Activated T-cell treated with anti-CD3 and anti-CD28 coated beads, Interleukin-2, amount 50 U/mL, for 4 hours (primary cell): ENCODE data around the gene CEACAM6. TPM values are rescaled to one million over a fixed set of nuclear protein-coding genes. Genes with fewer than 3 reads are reported as not detected.

Experiments
- ATAC-seq, 2 donors: fragments of 200-7000 bp; cut with Tn5 transposase; one replicate each; pipeline ENCODE4 v1.10.0; 2021
- DNase-seq: peaks from one replicate; pipeline ENCODE4 v3.0.0-alpha.2; 2020
- H3K27me3 Mint-ChIP-seq: one replicate; pipeline ENCODE4 v1.8.0; 2021; ENCODE audit warnings: low read depth, mixed read lengths
- H3K36me3 Mint-ChIP-seq: one replicate; pipeline ENCODE4 v1.8.0; 2022; ENCODE audit warnings: mixed read lengths; ENCODE audit not compliant: insufficient read depth
- H3K4me1 Mint-ChIP-seq: one replicate; pipeline ENCODE4 v1.8.0; 2021; ENCODE audit warnings: low read depth, mixed read lengths
- H3K4me3 Mint-ChIP-seq: one replicate; pipeline ENCODE4 v1.8.0; 2021; ENCODE audit warnings: mild to moderate bottlenecking, moderate library complexity, mixed read lengths
- H3K9me3 Mint-ChIP-seq: one replicate; pipeline ENCODE4 v1.8.0; 2021; ENCODE audit warnings: mixed read lengths
- total RNA-seq, 3 donors: library from RNA; stranded (reverse); gene quantifications; one replicate each; pipeline ENCODE4 v1.2.1, GENCODE V29; 2021

The CEACAM6 gene
- total RNA-seq, 3 donors from 2014 or later = 0.23 to 0.27 (median 0.26) TPM

DNA sequence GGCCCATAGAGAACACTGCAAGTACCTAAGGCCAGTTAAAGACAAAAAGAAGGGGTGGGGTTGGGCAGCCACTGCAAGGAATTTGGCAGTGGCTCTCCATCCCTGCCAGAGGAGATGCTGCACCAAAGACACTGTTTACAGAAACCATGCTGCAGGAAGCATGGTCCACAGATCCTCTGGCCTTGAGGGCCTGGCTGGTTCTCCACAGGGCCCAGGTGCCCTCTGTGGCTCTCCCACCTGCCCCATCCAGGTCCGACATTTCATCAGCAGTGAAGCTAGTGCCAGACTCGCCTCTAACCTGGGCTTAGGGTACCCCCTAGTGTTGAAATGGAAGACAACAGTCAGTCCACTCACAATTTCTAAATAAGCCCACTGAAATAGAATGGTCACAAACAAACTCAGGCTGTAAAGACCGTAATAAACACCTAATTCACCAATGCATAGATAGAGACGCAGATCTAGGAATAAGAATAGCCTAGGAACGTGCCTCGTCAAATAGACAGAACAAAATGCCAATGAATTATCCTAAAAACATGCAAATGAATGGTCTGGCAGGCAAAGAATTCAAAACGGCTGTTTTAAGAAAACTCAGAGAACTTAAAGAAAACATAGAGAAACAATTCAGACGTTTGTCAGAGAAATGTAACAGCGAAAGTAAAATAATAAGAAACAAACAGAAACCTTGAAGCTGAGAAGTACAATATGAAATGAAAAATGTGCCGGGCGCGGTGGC lies 65.8 kb downstream of the CEACAM6 start:
- Mint-ChIP-seq H3K4me1 (no peaks in the 10 kb centered on the region), H3K36me3 (no peaks in the 10 kb centered on the region), H3K9me3 (no peaks in the 10 kb centered on the region), H3K4me3 (no peak overlapping the region), H3K27me3 (peaks cover 12% of the 10 kb centered on the region)
- peak; percentile 75 to 82 for ATAC-seq
- DNase-seq = peak; percentile 30

Other genes with a start within 250 kb of the CEACAM6 start
- 10 to 100 TPM in 2 of 3 donors, 1 to 10 TPM in 1; 6.1 to 12.9 (median 11.0) TPM for gene CEACAM21, start 179.4 kb upstream of the CEACAM6 start, total RNA-seq
- not detected for gene CEACAM4, start 128.5 kb upstream of the CEACAM6 start, total RNA-seq
- under 1 TPM in 1 of 3 donors, not detected in 2; 0.25 TPM for gene CEACAM7, start 67.3 kb upstream of the CEACAM6 start, total RNA-seq
- gene CEACAM5, start 46.9 kb upstream of the CEACAM6 start, total RNA-seq = under 1 TPM; 0.30 to 0.46 (median 0.37) TPM
- not detected for gene CEACAM3, start 41.1 kb downstream of the CEACAM6 start, total RNA-seq
- gene LYPD4, start 89.2 kb downstream of the CEACAM6 start, total RNA-seq = not detected
- not detected for gene DMRTC2, start 89.5 kb downstream of the CEACAM6 start, total RNA-seq
- gene RPS19, start 104.7 kb downstream of the CEACAM6 start, total RNA-seq = 1,000 to 10,000 TPM; 3,437 to 3,718 (median 3,468) TPM
- gene CD79A, start 121.7 kb downstream of the CEACAM6 start, total RNA-seq = 1 to 10 TPM; 2.2 to 7.8 (median 2.7) TPM
- 100 to 1,000 TPM; 286 to 314 (median 301) TPM for gene ARHGEF1, start 127.7 kb downstream of the CEACAM6 start, total RNA-seq
- 1 to 10 TPM in 2 of 3 donors, under 1 TPM in 1; 0.83 to 2.0 (median 1.5) TPM for gene ERFL, start 172.9 kb downstream of the CEACAM6 start, total RNA-seq
- 10 to 100 TPM; 63.1 to 82.1 (median 70.4) TPM for gene RABAC1, start 203.8 kb downstream of the CEACAM6 start, total RNA-seq
- gene ATP1A3, start 238.7 kb downstream of the CEACAM6 start, total RNA-seq = 1 to 10 TPM; 2.8 to 4.9 (median 3.7) TPM